Lower lobe of right lung (tissue), 2 donors: ENCODE data around the gene CFAP97. TPM values are rescaled to one million over a fixed set of nuclear protein-coding genes. Genes with fewer than 3 reads are reported as not detected.

Source experiments
- ATAC-seq, 2 donors: fragments of 200-7000 bp; cut with Tn5 transposase; one replicate each; pipeline ENCODE4 v1.9.1; 2020 to 2022; ENCODE audit warnings: mild to moderate bottlenecking in 2 of 2, moderate library complexity in 2 of 2
- DNase-seq: peaks from one replicate; pipeline ENCODE4 v3.0.0-alpha.2; 2020
- H3K27ac ChIP-seq: fragments of 200-600 bp; one replicate; pipeline ENCODE4 v1.8.0; 2022
- H3K27me3 ChIP-seq: fragments of 200-600 bp; one replicate; pipeline ENCODE4 v1.8.0; 2022; ENCODE audit warnings: low read depth
- H3K36me3 ChIP-seq: fragments of 200-600 bp; one replicate; pipeline ENCODE4 v1.8.0; 2022; ENCODE audit warnings: mild to moderate bottlenecking
- H3K4me1 ChIP-seq: fragments of 200-600 bp; one replicate; pipeline ENCODE4 v1.8.0; 2022
- H3K4me3 ChIP-seq: fragments of 200-600 bp; one replicate; pipeline ENCODE4 v1.8.0; 2022; ENCODE audit warnings: mild to moderate bottlenecking
- H3K9me3 ChIP-seq: fragments of 200-600 bp; one replicate; pipeline ENCODE4 v1.8.0; 2022
- intact Hi-C: fragments of 100-400 bp; cut with DNase I; formaldehyde crosslinking; loops from one replicate; pipeline ENCODE4 v1.11.0; 2022
- total RNA-seq: library from RNA; stranded (reverse); fragmentation: NEBNext Ultra II Directional; extraction: Animal tissue kit (Norgen Biotek cat#: 25700); gene quantifications from one replicate; pipeline ENCODE4 v1.2.1, GENCODE V29; 2021
- TF ChIP-seq, protein P1 (sequence below): fragments of 200-600 bp; IDR thresholded peaks from one replicate; pipeline ENCODE4 v1.8.0; 2022; ENCODE audit warnings: antibody characterized with exemption, mild to moderate bottlenecking
- donor health status: DM: no; HTN: yes; CAD: no; lungs with severe emphysema.

CFAP97 gene
- total RNA-seq, 1 donor from 2014 or later = 29.4 TPM

DNA sequence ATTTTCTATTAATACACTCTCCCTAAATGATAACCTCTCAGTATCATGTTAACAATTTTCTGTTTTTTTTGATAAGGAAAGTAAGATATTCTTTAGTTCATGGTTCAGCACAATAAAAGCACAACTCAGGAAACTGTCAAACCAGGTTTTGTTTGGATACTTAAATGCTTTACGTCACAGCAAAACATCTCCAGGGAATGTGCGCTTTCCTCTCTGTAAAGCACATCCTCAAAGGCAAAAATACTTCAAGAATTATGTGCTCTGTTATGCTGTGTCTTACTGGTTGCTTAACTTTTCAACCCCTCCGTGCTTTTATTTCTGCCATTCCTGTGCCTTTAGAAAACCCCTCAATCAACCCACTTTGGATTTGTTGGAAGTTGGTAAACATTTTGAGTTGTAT lies 33.4 kb upstream of the CFAP97 start:
- intact Hi-C loops = no loop called here
- TF ChIP-seq, protein P1, sequence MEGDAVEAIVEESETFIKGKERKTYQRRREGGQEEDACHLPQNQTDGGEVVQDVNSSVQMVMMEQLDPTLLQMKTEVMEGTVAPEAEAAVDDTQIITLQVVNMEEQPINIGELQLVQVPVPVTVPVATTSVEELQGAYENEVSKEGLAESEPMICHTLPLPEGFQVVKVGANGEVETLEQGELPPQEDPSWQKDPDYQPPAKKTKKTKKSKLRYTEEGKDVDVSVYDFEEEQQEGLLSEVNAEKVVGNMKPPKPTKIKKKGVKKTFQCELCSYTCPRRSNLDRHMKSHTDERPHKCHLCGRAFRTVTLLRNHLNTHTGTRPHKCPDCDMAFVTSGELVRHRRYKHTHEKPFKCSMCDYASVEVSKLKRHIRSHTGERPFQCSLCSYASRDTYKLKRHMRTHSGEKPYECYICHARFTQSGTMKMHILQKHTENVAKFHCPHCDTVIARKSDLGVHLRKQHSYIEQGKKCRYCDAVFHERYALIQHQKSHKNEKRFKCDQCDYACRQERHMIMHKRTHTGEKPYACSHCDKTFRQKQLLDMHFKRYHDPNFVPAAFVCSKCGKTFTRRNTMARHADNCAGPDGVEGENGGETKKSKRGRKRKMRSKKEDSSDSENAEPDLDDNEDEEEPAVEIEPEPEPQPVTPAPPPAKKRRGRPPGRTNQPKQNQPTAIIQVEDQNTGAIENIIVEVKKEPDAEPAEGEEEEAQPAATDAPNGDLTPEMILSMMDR = no peak
- peak in 1 of 2 donors; percentile 44 for ATAC-seq

DNA sequence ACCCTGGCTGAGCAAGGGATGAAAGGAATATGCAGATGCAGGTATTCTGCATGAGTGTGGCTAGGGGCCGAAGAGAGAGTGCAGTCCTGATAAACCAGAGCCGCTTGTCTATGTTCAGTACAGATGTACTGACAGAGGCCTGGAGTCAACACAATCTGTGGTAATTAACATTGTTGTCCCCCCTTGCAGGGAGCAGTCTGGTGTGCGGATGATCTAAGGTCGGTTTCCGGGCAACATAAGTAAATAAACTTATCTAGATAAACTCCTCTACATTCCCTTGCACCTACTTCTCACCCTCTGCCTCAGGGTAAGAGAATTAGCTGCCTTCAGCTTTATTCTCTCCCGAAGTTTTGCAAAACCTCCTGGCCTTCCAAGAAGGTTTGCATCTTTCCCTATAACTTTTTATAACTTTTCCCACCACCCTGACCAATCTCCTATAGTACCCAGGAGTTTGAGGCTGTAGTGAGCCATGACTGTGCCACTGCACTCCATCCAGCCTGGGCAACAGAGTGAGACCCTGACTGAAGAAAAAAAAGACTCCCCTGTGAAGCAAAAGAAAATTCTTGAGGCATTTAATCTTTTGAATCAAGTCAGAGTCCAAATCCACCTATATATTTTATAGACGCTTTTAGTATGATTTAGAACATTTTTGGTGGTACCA lies 32.2 kb upstream of the CFAP97 start:
- no peaks in the 10 kb centered on the region for H3K9me3 ChIP-seq
- ATAC-seq = peak; percentile 82 to 88
- TF ChIP-seq, protein P1 = no peak
- H3K36me3 ChIP-seq = no peaks in the 10 kb centered on the region
- no peak overlapping the region for H3K27ac ChIP-seq
- H3K4me1 ChIP-seq = no peaks in the 10 kb centered on the region
- DNase-seq = no peak
- intact Hi-C loops = no loop called here
- H3K4me3 ChIP-seq = no peak overlapping the region
- H3K27me3 ChIP-seq = no peaks in the 10 kb centered on the region

More for the DNA sequence above, 33.4 kb upstream of the CFAP97 start:
- Histone ChIP-seq H3K4me3 (no peak overlapping the region), H3K4me1 (no peaks in the 10 kb centered on the region), H3K27me3 (no peaks in the 10 kb centered on the region), H3K36me3 (no peaks in the 10 kb centered on the region), H3K27ac (no peak overlapping the region), H3K9me3 (no peaks in the 10 kb centered on the region)
- no peak for DNase-seq

DNA sequence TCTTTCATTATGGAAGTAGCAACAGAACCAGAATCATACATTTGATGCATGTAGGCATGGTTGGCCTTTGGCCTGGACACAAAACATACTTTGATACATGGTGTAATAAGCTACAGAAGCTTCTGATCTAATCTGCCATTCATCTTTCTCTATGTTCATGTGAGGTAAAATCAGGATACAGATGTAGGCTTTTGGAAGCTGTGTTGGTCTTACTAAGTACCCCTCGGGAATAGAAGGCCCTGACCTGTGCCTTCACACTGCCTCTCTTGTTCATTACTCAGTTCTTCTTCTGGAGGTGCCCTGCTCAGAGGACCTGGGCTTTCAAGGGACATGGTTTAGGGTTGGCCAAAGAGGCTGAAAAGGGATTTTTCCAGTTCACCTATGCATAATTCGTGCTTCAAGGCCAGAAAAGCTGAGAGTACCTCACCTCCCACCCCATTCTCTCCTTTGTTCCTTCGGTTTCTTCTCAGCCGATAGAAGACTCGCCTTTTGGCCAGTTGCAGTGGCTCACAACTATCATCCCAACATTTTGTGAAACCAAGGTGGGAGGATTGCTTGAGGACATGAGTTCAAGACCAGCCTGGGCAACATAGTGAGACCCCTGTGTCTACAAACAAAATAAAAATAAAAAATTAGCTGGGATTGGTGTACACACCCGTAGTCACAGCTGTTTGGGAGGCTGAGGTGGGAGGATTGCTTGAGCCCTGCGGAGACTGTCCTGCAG lies 31.5 kb upstream of the CFAP97 start:
- Histone ChIP-seq H3K9me3 (no peaks in the 10 kb centered on the region), H3K27ac (peak overlapping the region; percentile 0), H3K4me3 (no peak overlapping the region), H3K4me1 (no peaks in the 10 kb centered on the region), H3K27me3 (no peaks in the 10 kb centered on the region), H3K36me3 (no peaks in the 10 kb centered on the region)
- DNase-seq (no peak), ATAC-seq (no peak)
- TF ChIP-seq, protein P1 = no peak
- intact Hi-C loops = no loop called here

DNA sequence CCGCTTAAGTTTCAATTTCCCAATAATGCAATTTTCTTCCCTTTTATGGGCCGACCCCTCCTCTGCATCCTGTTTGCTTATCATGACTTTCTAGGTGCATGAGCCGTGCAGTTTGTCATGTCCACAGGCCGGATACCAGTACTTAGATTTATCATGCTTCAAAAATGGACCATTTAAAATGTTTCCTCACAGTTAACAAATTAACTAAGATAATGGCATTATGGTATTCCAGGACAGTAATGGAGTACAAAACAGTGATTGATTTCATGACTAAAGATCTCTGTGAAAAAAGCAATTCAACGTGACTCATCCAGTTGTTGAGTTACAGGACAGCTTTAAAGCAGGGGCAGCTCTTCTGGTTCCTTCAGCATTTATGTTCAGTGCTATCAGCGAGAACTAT lies 28.6 kb upstream of the CFAP97 start:
- DNase-seq (no peak), ATAC-seq (no peak)
- intact Hi-C loops = no loop called here
- TF ChIP-seq, protein P1 = no peak
- no peaks in the 10 kb centered on the region for H3K36me3 ChIP-seq
- H3K9me3 ChIP-seq = no peaks in the 10 kb centered on the region
- H3K27me3 ChIP-seq = no peaks in the 10 kb centered on the region
- H3K4me1 ChIP-seq = no peaks in the 10 kb centered on the region
- H3K4me3 ChIP-seq = no peak overlapping the region
- no peak overlapping the region for H3K27ac ChIP-seq

DNA sequence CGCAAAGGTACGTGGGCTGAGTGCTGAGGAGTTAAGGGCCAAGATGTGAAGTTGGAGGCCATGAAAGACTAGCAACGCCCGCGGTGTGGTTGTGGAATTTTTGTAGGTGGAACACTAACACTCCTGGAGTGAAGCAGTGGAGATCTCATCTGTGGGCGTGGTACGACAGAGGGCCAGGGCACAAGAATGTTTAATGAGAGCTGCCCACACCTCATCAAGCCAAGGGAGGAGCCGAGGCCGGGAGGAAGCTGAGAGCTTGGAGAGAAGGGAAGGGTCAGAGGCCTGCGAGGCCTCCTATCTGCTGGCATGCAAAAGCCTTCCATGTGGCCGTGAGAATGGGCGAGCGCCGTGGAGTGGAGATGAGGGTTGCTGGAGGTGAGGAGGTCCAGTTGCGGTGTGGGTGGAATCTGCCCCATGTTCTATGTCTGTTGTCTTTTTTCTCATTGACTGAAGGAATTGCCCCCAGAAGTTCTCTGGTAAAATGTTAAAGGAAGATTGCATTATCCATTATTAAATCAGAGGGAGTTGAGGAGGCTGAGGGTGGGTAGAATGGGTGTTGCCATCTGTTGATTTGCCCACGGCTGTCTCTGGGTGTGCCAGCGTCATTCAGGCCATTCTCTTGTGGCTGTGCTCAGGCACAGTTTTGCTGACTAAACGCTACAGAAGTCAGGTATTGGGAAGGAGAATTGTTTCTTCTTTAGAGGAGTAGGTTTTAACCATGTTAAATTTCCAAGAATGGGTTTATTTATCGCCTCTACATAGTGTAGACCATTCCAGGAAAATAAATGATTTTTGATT lies 25.4 kb upstream of the CFAP97 start:
- peak; percentile 72 for DNase-seq
- ATAC-seq = peak; percentile 89 to 94

More for the DNA sequence above, 25.4 kb upstream of the CFAP97 start:
- Histone ChIP-seq H3K36me3 (no peaks in the 10 kb centered on the region), H3K4me1 (peaks cover 5% of the 10 kb centered on the region), H3K4me3 (no peak overlapping the region), H3K27ac (no peak overlapping the region), H3K9me3 (no peaks in the 10 kb centered on the region), H3K27me3 (no peaks in the 10 kb centered on the region)
- TF ChIP-seq, protein P1 = no peak
- intact Hi-C loops = no loop called here
